T-helper 17 cell (primary cell): Measurements from ENCODE around the gene IPP. TPM values are rescaled to one million over a fixed set of nuclear protein-coding genes. Genes with fewer than 3 reads are reported as not detected.
"Not testable (repeated sequence)": the region's sequence is repeated elsewhere in the genome, so short reads cannot be mapped to it uniquely, and the experiment has no call there.

ENCODE experiments used
- ATAC-seq: fragments of 150-1000 bp; cut with Tn5 transposase; 2 replicates; pipeline ENCODE4 v1.10.0; 2021; ENCODE audit warnings: mild to moderate bottlenecking, moderate library complexity
- DNase-seq, 3 donors: peaks; one replicate each; pipeline versions ENCODE4 v3.0.0 to v3.0.0-alpha.2; 2020 to 2021
- H3K9me3 ChIP-seq: one replicate; pipeline ENCODE4 v1.7.0; 2013; ENCODE audit warnings: low read length, mild to moderate bottlenecking; ENCODE audit not compliant: control insufficient read depth, poor library complexity, severe bottlenecking
- H3K27ac Mint-ChIP-seq: one replicate; pipeline ENCODE4 v1.8.0; 2022; ENCODE audit warnings: mild to moderate bottlenecking, moderate library complexity, mixed read lengths
- H3K27me3 Mint-ChIP-seq: one replicate; pipeline ENCODE4 v1.8.0; 2022; ENCODE audit warnings: mixed read lengths
- H3K36me3 Mint-ChIP-seq: one replicate; pipeline ENCODE4 v1.8.0; 2022; ENCODE audit warnings: low read depth, mixed read lengths
- H3K4me1 Mint-ChIP-seq: one replicate; pipeline ENCODE4 v1.8.0; 2022; ENCODE audit warnings: mild to moderate bottlenecking, mixed read lengths
- H3K4me3 Mint-ChIP-seq: one replicate; pipeline ENCODE4 v1.8.0; 2022; ENCODE audit warnings: mild to moderate bottlenecking, moderate library complexity, mixed read lengths
- total RNA-seq, 4 donors: library from RNA in 2 of 4; stranded (reverse) in 2 of 4; gene quantifications; one replicate each; pipeline ENCODE4 v1.2.3 and lab custom pipeline; 2022 to 2026

The IPP gene
- total RNA-seq, 2 donors from 2014 or later: 6.7 to 7.6 TPM

GRCh38 chr1:45686288-45687013 is 64.0 kb downstream of the IPP start, which contains the start of gene GPBP1L1:
Gene GPBP1L1, minus strand, starts transcription at chr1:45686533. Its CDS starts 27,446 bp downstream, at chr1:45659087.
- Mint-ChIP-seq H3K4me1 (peaks cover 32% of the 10 kb centered on the region), H3K27ac (peak within 1 kb of the TSS; percentile 98), H3K36me3 (peaks cover 4% of the 10 kb centered on the region), H3K4me3 (peak within 1 kb of the TSS; percentile 99), H3K27me3 (no peaks in the 10 kb centered on the region)
- peak; percentile 72 for ATAC-seq
- H3K9me3 ChIP-seq: no peaks in the 10 kb centered on the region
- DNase-seq: peak; percentile 93 to 97 (median 96)

- H3K36me3 Mint-ChIP-seq: peaks cover 4% of the 10 kb centered on the region
- ATAC-seq (peak; percentile 7), DNase-seq (peak; percentile 40 to 46 (median 44))
- H3K27me3 Mint-ChIP-seq: no peaks in the 10 kb centered on the region
- peaks cover 34% of the 10 kb centered on the region for H3K4me1 Mint-ChIP-seq
- H3K9me3 ChIP-seq: no peaks in the 10 kb centered on the region
- H3K4me3 Mint-ChIP-seq: peak overlapping the region; percentile 99
- H3K27ac Mint-ChIP-seq: peak overlapping the region; percentile 98
Observed at GRCh38 chr1:45686015-45686287, 64.5 kb downstream of the IPP start.

- H3K27me3 Mint-ChIP-seq: no peaks in the 10 kb centered on the region
- peaks cover 4% of the 10 kb centered on the region for H3K36me3 Mint-ChIP-seq
- peaks cover 38% of the 10 kb centered on the region for H3K4me1 Mint-ChIP-seq
- H3K27ac Mint-ChIP-seq: peak overlapping the region; percentile 98
- no peaks in the 10 kb centered on the region for H3K9me3 ChIP-seq
- peak overlapping the region; percentile 99 for H3K4me3 Mint-ChIP-seq
- DNase-seq: no peak
- no peak for ATAC-seq
Observed at GRCh38 chr1:45685308-45686014, 65.0 kb downstream of the IPP start.

- no peaks in the 10 kb centered on the region for H3K9me3 ChIP-seq
- DNase-seq (no peak), ATAC-seq (no peak)
- H3K4me3 Mint-ChIP-seq: peak overlapping the region; percentile 70
- peak overlapping the region; percentile 32 for H3K27ac Mint-ChIP-seq
- no peaks in the 10 kb centered on the region for H3K27me3 Mint-ChIP-seq
- peaks cover 40% of the 10 kb centered on the region for H3K4me1 Mint-ChIP-seq
- peaks cover 4% of the 10 kb centered on the region for H3K36me3 Mint-ChIP-seq
Observed at GRCh38 chr1:45684402-45684801, 66.1 kb downstream of the IPP start.

- H3K27ac Mint-ChIP-seq: no peak overlapping the region
- H3K4me3 Mint-ChIP-seq: no peak overlapping the region
- no peak for ATAC-seq
- peaks cover 48% of the 10 kb centered on the region for H3K4me1 Mint-ChIP-seq
- H3K27me3 Mint-ChIP-seq: no peaks in the 10 kb centered on the region
- DNase-seq: no peak
- H3K36me3 Mint-ChIP-seq: peaks cover 4% of the 10 kb centered on the region
- H3K9me3 ChIP-seq: no peaks in the 10 kb centered on the region
Observed at GRCh38 chr1:45682942-45683341, 67.5 kb downstream of the IPP start.

GRCh38 chr1:45679123-45679522 is 71.3 kb downstream of the IPP start:
- Mint-ChIP-seq H3K36me3 (peaks cover 2% of the 10 kb centered on the region), H3K4me1 (peaks cover 52% of the 10 kb centered on the region), H3K4me3 (peak overlapping the region; percentile 49), H3K27ac (peak overlapping the region; percentile 9), H3K27me3 (no peaks in the 10 kb centered on the region)
- DNase-seq (no peak), ATAC-seq (no peak)
- no peaks in the 10 kb centered on the region for H3K9me3 ChIP-seq

- Mint-ChIP-seq H3K36me3 (peaks cover 2% of the 10 kb centered on the region), H3K27ac (peak overlapping the region; percentile 9), H3K27me3 (no peaks in the 10 kb centered on the region), H3K4me1 (peaks cover 55% of the 10 kb centered on the region), H3K4me3 (peak overlapping the region; percentile 49)
- DNase-seq: no peak
- ATAC-seq: no peak
- H3K9me3 ChIP-seq: no peaks in the 10 kb centered on the region
Observed at GRCh38 chr1:45678489-45678888, 72.0 kb downstream of the IPP start.

GRCh38 chr1:45677751-45678245 is 72.7 kb downstream of the IPP start:
- no peak for ATAC-seq
- no peaks in the 10 kb centered on the region for H3K9me3 ChIP-seq
- H3K27ac Mint-ChIP-seq: peak overlapping the region; percentile 65
- H3K4me3 Mint-ChIP-seq: peak overlapping the region; percentile 28
- peaks cover 2% of the 10 kb centered on the region for H3K36me3 Mint-ChIP-seq
- no peaks in the 10 kb centered on the region for H3K27me3 Mint-ChIP-seq
- DNase-seq: no peak
- peaks cover 59% of the 10 kb centered on the region for H3K4me1 Mint-ChIP-seq

- not testable (repeated sequence) for H3K36me3 Mint-ChIP-seq, H3K9me3 ChIP-seq, H3K27me3 Mint-ChIP-seq, ATAC-seq, DNase-seq
- H3K27ac Mint-ChIP-seq: peak overlapping the region; percentile 65
- peak overlapping the region; percentile 33 for H3K4me3 Mint-ChIP-seq
- peaks cover 60% of the 10 kb centered on the region for H3K4me1 Mint-ChIP-seq
Observed at GRCh38 chr1:45676553-45676952, 73.9 kb downstream of the IPP start.

GRCh38 chr1:45674478-45674877 is 76.0 kb downstream of the IPP start:
- peaks cover 58% of the 10 kb centered on the region for H3K4me1 Mint-ChIP-seq
- no peak for ATAC-seq
- no peaks in the 10 kb centered on the region for H3K27me3 Mint-ChIP-seq
- no peaks in the 10 kb centered on the region for H3K9me3 ChIP-seq
- no peak overlapping the region for H3K4me3 Mint-ChIP-seq
- DNase-seq: no peak
- H3K27ac Mint-ChIP-seq: peak overlapping the region; percentile 60
- H3K36me3 Mint-ChIP-seq: peaks cover 2% of the 10 kb centered on the region

GRCh38 chr1:45673956-45674355 is 76.5 kb downstream of the IPP start:
- H3K27ac Mint-ChIP-seq: peak overlapping the region; percentile 22
- no peaks in the 10 kb centered on the region for H3K27me3 Mint-ChIP-seq
- no peak for ATAC-seq
- H3K36me3 Mint-ChIP-seq: peaks cover 2% of the 10 kb centered on the region
- H3K9me3 ChIP-seq: no peaks in the 10 kb centered on the region
- H3K4me3 Mint-ChIP-seq: no peak overlapping the region
- DNase-seq: no peak
- H3K4me1 Mint-ChIP-seq: peaks cover 54% of the 10 kb centered on the region

GRCh38 chr1:45669859-45670655 is 80.4 kb downstream of the IPP start:
- ATAC-seq (no peak), DNase-seq (no peak)
- H3K4me3 Mint-ChIP-seq: no peak overlapping the region
- H3K36me3 Mint-ChIP-seq: peaks cover 2% of the 10 kb centered on the region
- peak overlapping the region; percentile 14 for H3K27ac Mint-ChIP-seq
- H3K4me1 Mint-ChIP-seq: peaks cover 49% of the 10 kb centered on the region
- H3K27me3 Mint-ChIP-seq: no peaks in the 10 kb centered on the region
- no peaks in the 10 kb centered on the region for H3K9me3 ChIP-seq

GRCh38 chr1:45669379-45669778 is 81.1 kb downstream of the IPP start:
- ATAC-seq (no peak), DNase-seq (no peak)
- Mint-ChIP-seq H3K36me3 (no peaks in the 10 kb centered on the region), H3K27me3 (no peaks in the 10 kb centered on the region), H3K4me1 (peaks cover 44% of the 10 kb centered on the region), H3K4me3 (no peak overlapping the region), H3K27ac (peak overlapping the region; percentile 4)
- H3K9me3 ChIP-seq: no peaks in the 10 kb centered on the region
